Peyer's patch (tissue), 4 donors: ENCODE measurements around the gene SLC9A5.

Source experiments
- CTCF ChIP-seq, 6 experiments: fragments of 450-650 bp in 4 of 6; fragments of 200-600 bp in 2 of 6; sonication (generic) in 1 of 6; IDR thresholded peaks; one replicate each; pipeline ENCODE4 v1.5.1; 2017 to 2019; ENCODE audit warnings: antibody characterized with exemption in 6 of 6, mild to moderate bottlenecking in 3 of 6, moderate library complexity in 1 of 6
- POLR2A ChIP-seq, 2 donors: fragments of 450-650 bp; IDR thresholded peaks; one replicate each; pipeline ENCODE4 v1.5.1; 2017; ENCODE audit warnings: antibody characterized with exemption in 2 of 2, mild to moderate bottlenecking in 2 of 2, moderate library complexity in 2 of 2

GRCh38 chr16:67259705-67260104 lies 10.9 kb downstream of the SLC9A5 start:
- TF ChIP-seq POLR2A (IDR thresholded peaks at IDR 0.05) (no peak), CTCF (IDR thresholded peaks at IDR 0.05) (no peak)
